ENCODE results near the gene WNK1.

DNA sequence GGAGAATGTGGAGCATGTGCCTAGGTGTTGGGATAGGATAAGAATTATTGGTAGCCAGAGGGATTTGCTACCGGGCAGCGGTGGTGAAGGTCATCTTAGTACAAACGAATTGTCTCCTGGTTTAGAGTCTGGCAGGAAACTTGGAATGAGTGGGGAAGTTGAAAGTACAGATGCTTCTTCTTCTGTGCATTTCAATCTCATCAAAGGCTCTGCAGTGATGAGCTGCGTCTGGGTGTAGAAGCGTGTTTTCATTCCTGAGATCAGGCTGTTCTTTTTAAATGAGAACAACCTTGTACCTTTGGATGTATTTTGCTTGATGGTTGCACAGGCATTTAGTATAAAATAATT lies 2.1 kb downstream of the WNK1 start:
- TF ChIP-seq, protein P1, sequence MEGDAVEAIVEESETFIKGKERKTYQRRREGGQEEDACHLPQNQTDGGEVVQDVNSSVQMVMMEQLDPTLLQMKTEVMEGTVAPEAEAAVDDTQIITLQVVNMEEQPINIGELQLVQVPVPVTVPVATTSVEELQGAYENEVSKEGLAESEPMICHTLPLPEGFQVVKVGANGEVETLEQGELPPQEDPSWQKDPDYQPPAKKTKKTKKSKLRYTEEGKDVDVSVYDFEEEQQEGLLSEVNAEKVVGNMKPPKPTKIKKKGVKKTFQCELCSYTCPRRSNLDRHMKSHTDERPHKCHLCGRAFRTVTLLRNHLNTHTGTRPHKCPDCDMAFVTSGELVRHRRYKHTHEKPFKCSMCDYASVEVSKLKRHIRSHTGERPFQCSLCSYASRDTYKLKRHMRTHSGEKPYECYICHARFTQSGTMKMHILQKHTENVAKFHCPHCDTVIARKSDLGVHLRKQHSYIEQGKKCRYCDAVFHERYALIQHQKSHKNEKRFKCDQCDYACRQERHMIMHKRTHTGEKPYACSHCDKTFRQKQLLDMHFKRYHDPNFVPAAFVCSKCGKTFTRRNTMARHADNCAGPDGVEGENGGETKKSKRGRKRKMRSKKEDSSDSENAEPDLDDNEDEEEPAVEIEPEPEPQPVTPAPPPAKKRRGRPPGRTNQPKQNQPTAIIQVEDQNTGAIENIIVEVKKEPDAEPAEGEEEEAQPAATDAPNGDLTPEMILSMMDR (IDR thresholded peaks at IDR 0.05; ENCODE audit: low read depth, low read length): no peak
- no peak for TF ChIP-seq EZH2phosphoT487 (IDR thresholded peaks at IDR 0.05; ENCODE audit: low read depth)
